ENCODE measurements around the gene EOMES. TPM values are rescaled to one million over a fixed set of nuclear protein-coding genes. Genes with fewer than 3 reads are reported as not detected.
"Not testable (repeated sequence)": the region's sequence is repeated elsewhere in the genome, so short reads cannot be mapped to it uniquely, and the experiment has no call there.

EOMES gene
- total RNA-seq, result 1 to 10 TPM; 2.9 to 3.3 TPM

- peaks cover 3% of the 10 kb centered on the region for H3K36me3 Mint-ChIP-seq (ENCODE audit: low read depth)
- H3K4me3 Mint-ChIP-seq, result peak within 1 kb of the TSS; percentile 84
- ChIA-PET POLR2A (interaction anchor here (0.6 to 2.1 kb wide), 4 partner anchors 9 to 605 kb away, joined by 3 to 10 read pairs (median 3); no protein-coding TSS in a partner anchor), CTCF (interaction anchor here (0.6 to 6.4 kb wide), 33 partner anchors 10 to 627 kb away, joined by 3 to 63 read pairs (median 4); partner anchors contain the start of genes AZI2 and ZCWPW2)
- ATAC-seq (peak; percentile 79), DNase-seq (peak; percentile 84)
- H3K27me3 Mint-ChIP-seq (ENCODE audit: low read depth), result peaks cover 74% of the 10 kb centered on the region
- no peaks in the 10 kb centered on the region for H3K9me3 Mint-ChIP-seq (ENCODE audit: insufficient read depth)
- H3K27ac Mint-ChIP-seq, result peak within 1 kb of the TSS; percentile 70
- peaks cover 30% of the 10 kb centered on the region for H3K4me1 Mint-ChIP-seq (ENCODE audit: low read depth)
These were observed at the start of gene EOMES for GRCh38 chr3:27721717-27722564. Gene EOMES (minus strand): TSS chr3:27722323. CDS start chr3:27722294, 29 bp downstream.

- POLR2A ChIA-PET, result not testable (repeated sequence)
These were observed 48.3 kb upstream of the EOMES start for GRCh38 chr3:27770384-27770783.

GRCh38 chr3:27767000-27767399 is 44.9 kb upstream of the EOMES start:
- H3K36me3 Mint-ChIP-seq (ENCODE audit: low read depth), result no peaks in the 10 kb centered on the region
- no peaks in the 10 kb centered on the region for H3K9me3 Mint-ChIP-seq (ENCODE audit: insufficient read depth)
- ChIA-PET POLR2A (no interaction called here), CTCF (no interaction called here)
- H3K27me3 Mint-ChIP-seq (ENCODE audit: low read depth), result no peaks in the 10 kb centered on the region
- no peak for ATAC-seq
- no peak overlapping the region for H3K4me3 Mint-ChIP-seq
- no peak for DNase-seq
- H3K27ac Mint-ChIP-seq, result no peak overlapping the region
- peaks cover 9% of the 10 kb centered on the region for H3K4me1 Mint-ChIP-seq (ENCODE audit: low read depth)

More at GRCh38 chr3:27770384-27770783, 48.3 kb upstream of the EOMES start:
- CTCF ChIA-PET; H3K4me3 Mint-ChIP-seq; H3K27me3 Mint-ChIP-seq (ENCODE audit: low read depth); H3K4me1 Mint-ChIP-seq (ENCODE audit: low read depth); H3K27ac Mint-ChIP-seq; H3K9me3 Mint-ChIP-seq (ENCODE audit: insufficient read depth); ATAC-seq; H3K36me3 Mint-ChIP-seq (ENCODE audit: low read depth); DNase-seq: not testable (repeated sequence)

GRCh38 chr3:27758083-27758482 is 36.0 kb upstream of the EOMES start:
- H3K27ac Mint-ChIP-seq, result no peak overlapping the region
- H3K4me1 Mint-ChIP-seq (ENCODE audit: low read depth), result peaks cover 1% of the 10 kb centered on the region
- ChIA-PET POLR2A (no interaction called here), CTCF (no interaction called here)
- H3K36me3 Mint-ChIP-seq (ENCODE audit: low read depth), result peaks cover under 1% of the 10 kb centered on the region
- H3K9me3 Mint-ChIP-seq (ENCODE audit: insufficient read depth), result no peaks in the 10 kb centered on the region
- peaks cover 2% of the 10 kb centered on the region for H3K27me3 Mint-ChIP-seq (ENCODE audit: low read depth)
- no peak for DNase-seq
- ATAC-seq, result no peak
- no peak overlapping the region for H3K4me3 Mint-ChIP-seq

- Mint-ChIP-seq H3K4me3 (no peak overlapping the region), H3K27me3 (ENCODE audit: low read depth) (peaks cover 2% of the 10 kb centered on the region), H3K4me1 (ENCODE audit: low read depth) (peaks cover 10% of the 10 kb centered on the region), H3K9me3 (ENCODE audit: insufficient read depth) (peaks cover under 1% of the 10 kb centered on the region), H3K27ac (no peak overlapping the region), H3K36me3 (ENCODE audit: low read depth) (peaks cover 3% of the 10 kb centered on the region)
- ChIA-PET CTCF (no interaction called here), POLR2A (no interaction called here)
- DNase-seq (no peak), ATAC-seq (no peak)
These were observed 34.8 kb upstream of the EOMES start for GRCh38 chr3:27756877-27757276.

- Mint-ChIP-seq H3K9me3 (ENCODE audit: insufficient read depth) (peaks cover 5% of the 10 kb centered on the region), H3K27ac (peak overlapping the region; percentile 51), H3K27me3 (ENCODE audit: low read depth) (no peaks in the 10 kb centered on the region), H3K4me3 (no peak overlapping the region), H3K4me1 (ENCODE audit: low read depth) (peaks cover 13% of the 10 kb centered on the region), H3K36me3 (ENCODE audit: low read depth) (peaks cover 6% of the 10 kb centered on the region)
- ATAC-seq (no peak), DNase-seq (no peak)
- POLR2A ChIA-PET, result no interaction called here
- CTCF ChIA-PET, result no interaction called here
These were observed 30.8 kb upstream of the EOMES start for GRCh38 chr3:27752926-27753325.

- ATAC-seq, result no peak
- ChIA-PET POLR2A (interaction anchor here (0.6 kb wide), 1 partner anchor 220 kb away, joined by 3 read pairs; no protein-coding TSS in a partner anchor), CTCF (no interaction called here)
- DNase-seq, result no peak
- H3K27me3 Mint-ChIP-seq (ENCODE audit: low read depth), result no peaks in the 10 kb centered on the region
- H3K9me3 Mint-ChIP-seq (ENCODE audit: insufficient read depth), result peaks cover 5% of the 10 kb centered on the region
- peaks cover 13% of the 10 kb centered on the region for H3K4me1 Mint-ChIP-seq (ENCODE audit: low read depth)
- H3K36me3 Mint-ChIP-seq (ENCODE audit: low read depth), result peaks cover 6% of the 10 kb centered on the region
- H3K27ac Mint-ChIP-seq, result no peak overlapping the region
- no peak overlapping the region for H3K4me3 Mint-ChIP-seq
These were observed 27.5 kb upstream of the EOMES start for GRCh38 chr3:27749643-27750042.

- POLR2A ChIA-PET, result interaction anchor here (0.6 kb wide), 1 partner anchor 132 kb away, joined by 3 read pairs; no protein-coding TSS in a partner anchor
- Mint-ChIP-seq H3K4me1 (ENCODE audit: low read depth) (peaks cover 2% of the 10 kb centered on the region), H3K9me3 (ENCODE audit: insufficient read depth) (peaks cover 8% of the 10 kb centered on the region), H3K27ac (no peak overlapping the region), H3K4me3 (no peak overlapping the region), H3K27me3 (ENCODE audit: low read depth) (no peaks in the 10 kb centered on the region), H3K36me3 (ENCODE audit: low read depth) (peaks cover 2% of the 10 kb centered on the region)
- no peak for DNase-seq
- CTCF ChIA-PET, result no interaction called here
- no peak for ATAC-seq
These were observed 24.7 kb upstream of the EOMES start for GRCh38 chr3:27746838-27747237.

GRCh38 chr3:27740854-27741253 is 18.7 kb upstream of the EOMES start:
- Mint-ChIP-seq H3K4me1 (ENCODE audit: low read depth) (no peaks in the 10 kb centered on the region), H3K27ac (no peak overlapping the region), H3K27me3 (ENCODE audit: low read depth) (no peaks in the 10 kb centered on the region), H3K4me3 (no peak overlapping the region), H3K9me3 (ENCODE audit: insufficient read depth) (peaks cover 5% of the 10 kb centered on the region), H3K36me3 (ENCODE audit: low read depth) (no peaks in the 10 kb centered on the region)
- CTCF ChIA-PET, result no interaction called here
- POLR2A ChIA-PET, result no interaction called here
- DNase-seq, result no peak
- no peak for ATAC-seq

GRCh38 chr3:27737091-27737490 is 15.0 kb upstream of the EOMES start:
- no peaks in the 10 kb centered on the region for H3K4me1 Mint-ChIP-seq (ENCODE audit: low read depth)
- peaks cover 10% of the 10 kb centered on the region for H3K27me3 Mint-ChIP-seq (ENCODE audit: low read depth)
- no peak overlapping the region for H3K27ac Mint-ChIP-seq
- DNase-seq (no peak), ATAC-seq (no peak)
- CTCF ChIA-PET, result no interaction called here
- no peak overlapping the region for H3K4me3 Mint-ChIP-seq
- H3K9me3 Mint-ChIP-seq (ENCODE audit: insufficient read depth), result no peaks in the 10 kb centered on the region
- POLR2A ChIA-PET, result no interaction called here
- H3K36me3 Mint-ChIP-seq (ENCODE audit: low read depth), result no peaks in the 10 kb centered on the region

- H3K36me3 Mint-ChIP-seq (ENCODE audit: low read depth), result no peaks in the 10 kb centered on the region
- POLR2A ChIA-PET, result no interaction called here
- ATAC-seq (no peak), DNase-seq (no peak)
- peaks cover 34% of the 10 kb centered on the region for H3K4me1 Mint-ChIP-seq (ENCODE audit: low read depth)
- no peak overlapping the region for H3K27ac Mint-ChIP-seq
- H3K27me3 Mint-ChIP-seq (ENCODE audit: low read depth), result peaks cover 68% of the 10 kb centered on the region
- CTCF ChIA-PET, result interaction anchor here (0.8 kb wide), 1 partner anchor 598 kb away, joined by 3 read pairs; no protein-coding TSS in a partner anchor
- H3K9me3 Mint-ChIP-seq (ENCODE audit: insufficient read depth), result no peaks in the 10 kb centered on the region
- no peak overlapping the region for H3K4me3 Mint-ChIP-seq
These were observed 8.9 kb upstream of the EOMES start for GRCh38 chr3:27730774-27731659.

Data from activated CD8-positive, alpha-beta T cell treated with anti-CD3 and anti-CD28 coated beads, Interleukin-2, amount 10 ng/mL, durations not matched to agents 7 days and 5 days (primary cell).